GM18907 (cell line): ENCODE measurements around the gene IQSEC1.
"Not testable (repeated sequence)": the region's sequence is repeated elsewhere in the genome, so short reads cannot be mapped to it uniquely, and the experiment has no call there.

ENCODE experiments used
- ATAC-seq: cut with Tn5 transposase; IDR thresholded peaks from one replicate; pipeline ENCODE4 v1.9.1; 2021; ENCODE audit warnings: mild to moderate bottlenecking, moderate library complexity; ENCODE audit not compliant: unreplicated experiment

Gene IQSEC1

GRCh38 chr3:12886106-12886679, 187.0 kb downstream of the IQSEC1 start:
- peak; percentile 41 for ATAC-seq

- ATAC-seq: no peak
Measured at GRCh38 chr3:12885583-12885930, 187.7 kb downstream of the IQSEC1 start.

GRCh38 chr3:12884790-12885582, 188.2 kb downstream of the IQSEC1 start:
- no peak for ATAC-seq

DNA sequence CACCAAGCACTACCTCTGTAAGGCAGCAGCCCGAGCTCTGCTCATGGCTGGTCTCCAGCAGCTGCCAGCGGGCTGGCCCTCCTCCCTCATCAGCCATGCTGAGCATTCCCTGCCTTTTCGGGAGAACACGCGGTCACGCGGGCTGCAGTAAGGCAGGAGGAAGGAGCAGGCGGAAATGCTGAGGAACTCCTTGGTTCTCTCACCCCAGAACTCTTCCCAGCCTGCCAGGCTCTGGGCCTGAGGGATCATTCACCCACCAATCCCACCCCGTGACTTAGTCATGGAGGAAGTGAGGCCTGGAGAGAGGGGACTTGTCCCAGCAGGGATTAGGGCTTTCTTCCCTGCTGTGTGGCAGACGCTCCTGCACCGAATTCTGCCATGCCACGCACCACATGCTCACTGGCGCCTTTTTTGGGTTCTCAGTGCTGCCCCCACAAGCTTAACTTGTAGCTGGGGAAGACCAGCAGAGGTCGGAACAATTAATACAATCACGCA, 189.0 kb downstream of the IQSEC1 start:
- no peak for ATAC-seq

DNA sequence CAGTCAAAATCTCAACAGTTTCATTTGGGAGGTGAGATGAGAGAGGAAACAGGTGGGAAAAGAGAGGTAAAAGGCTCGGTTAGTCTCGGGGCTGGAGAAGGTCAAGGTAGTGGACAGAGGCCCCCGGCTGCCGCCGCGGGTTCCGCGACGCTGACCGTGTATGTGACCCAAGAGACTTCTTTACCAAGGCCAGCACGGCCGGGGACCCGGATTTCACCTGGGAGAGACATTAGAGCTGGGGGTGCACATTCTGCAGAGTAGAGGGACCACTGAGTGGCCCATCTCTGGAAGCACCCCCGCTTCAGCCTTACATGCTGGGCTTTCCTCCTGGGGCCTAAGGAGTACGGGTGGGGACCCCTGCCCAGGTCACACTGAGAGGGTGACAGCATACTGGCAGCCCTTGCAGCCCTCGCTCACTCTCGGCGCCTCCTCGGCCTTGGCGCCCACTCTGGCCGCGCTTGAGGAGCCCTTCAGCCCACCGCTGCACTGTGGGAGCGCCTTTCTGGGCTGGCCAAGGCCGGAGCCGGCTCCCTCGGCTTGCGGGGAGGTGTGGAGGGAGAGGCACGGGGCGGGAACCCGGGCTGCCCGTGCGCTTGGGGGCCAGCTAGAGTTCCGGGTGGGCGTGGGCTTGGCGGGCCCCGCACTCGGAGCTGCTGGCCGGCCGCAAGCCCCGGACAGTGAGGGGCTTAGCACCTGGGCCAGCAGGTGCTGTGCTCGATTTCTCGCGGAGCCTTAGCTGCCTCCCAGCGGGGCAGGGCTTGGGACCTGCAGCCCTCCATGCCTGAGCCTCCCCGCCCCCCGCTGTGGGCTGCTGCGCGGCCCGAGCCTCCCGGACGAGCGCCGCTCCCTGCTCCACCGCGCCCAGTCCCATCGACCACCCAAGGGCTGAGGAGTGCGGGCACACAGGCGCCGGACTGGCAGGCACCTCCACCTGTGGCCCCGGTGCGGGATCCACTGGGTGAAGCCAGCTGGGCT, 190.6 kb downstream of the IQSEC1 start:
- ATAC-seq: no peak

- peak; percentile 54 for ATAC-seq
Measured at GRCh38 chr3:12881858-12882257, 191.4 kb downstream of the IQSEC1 start.

GRCh38 chr3:12879191-12879815, 193.9 kb downstream of the IQSEC1 start:
- ATAC-seq: no peak

DNA sequence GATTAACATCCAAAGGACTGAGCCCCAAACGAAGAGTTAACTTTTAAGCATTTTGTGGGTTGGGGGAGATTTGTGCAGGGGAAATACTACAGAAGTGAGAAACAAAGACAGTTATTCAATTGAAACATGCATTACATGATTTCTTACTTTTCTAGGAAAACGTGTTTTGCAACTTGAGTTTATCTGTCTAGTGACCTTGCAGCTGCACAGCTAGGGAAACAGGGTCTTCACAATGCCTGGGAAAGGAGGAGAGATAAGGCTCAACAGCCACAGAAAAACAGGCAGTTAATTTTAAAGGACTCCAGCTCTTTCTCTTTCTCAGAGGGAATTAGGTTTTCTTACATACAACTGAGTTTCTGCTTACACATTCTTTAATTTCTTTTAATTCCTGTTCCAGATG, 194.5 kb downstream of the IQSEC1 start:
- ATAC-seq: not testable (repeated sequence)

- no peak for ATAC-seq
Measured at GRCh38 chr3:12878141-12878574, 195.1 kb downstream of the IQSEC1 start.

DNA sequence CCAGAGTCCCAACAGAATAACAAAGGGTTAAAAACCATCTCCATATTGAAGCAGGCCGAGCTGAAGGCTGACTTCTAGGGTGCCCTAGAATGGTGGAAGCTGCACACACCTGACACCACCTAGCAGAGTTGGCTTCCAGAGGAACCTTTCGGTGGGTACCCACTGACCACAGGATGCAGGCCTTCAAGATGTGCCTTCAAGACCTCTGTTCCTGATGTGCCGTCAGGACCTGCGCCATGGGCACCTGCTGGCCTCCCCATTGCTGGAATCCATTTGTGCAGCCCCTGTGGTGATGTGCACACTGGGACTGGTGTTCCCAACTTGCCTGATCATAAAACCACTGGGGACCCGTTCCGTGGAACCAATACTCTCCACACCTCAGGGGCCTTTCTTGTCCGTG, 196.2 kb downstream of the IQSEC1 start:
- ATAC-seq: no peak

GRCh38 chr3:12875857-12876836, 197.1 kb downstream of the IQSEC1 start:
- no peak for ATAC-seq

- no peak for ATAC-seq
Measured at GRCh38 chr3:12871404-12871983, 201.7 kb downstream of the IQSEC1 start.

DNA sequence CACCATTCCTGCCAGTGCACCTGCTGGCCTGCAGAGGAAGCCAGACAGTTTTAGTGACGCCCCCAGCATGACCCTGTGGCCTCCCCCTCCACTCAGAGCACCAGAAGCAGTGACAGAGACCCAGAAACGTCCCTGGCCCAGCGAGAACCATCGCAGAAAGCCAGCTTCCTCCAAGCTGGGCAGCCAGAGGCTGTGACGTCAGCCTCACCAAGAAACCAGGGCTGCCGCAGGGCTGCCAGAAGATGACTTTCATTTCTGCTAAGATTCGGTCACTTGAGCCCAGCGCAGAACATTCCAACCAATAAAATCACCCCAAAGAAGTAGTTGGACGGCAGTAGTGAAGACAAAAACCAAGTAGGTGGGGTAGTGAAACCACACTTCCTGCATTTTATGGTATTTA, 202.3 kb downstream of the IQSEC1 start:
- ATAC-seq: no peak

- peak; percentile 59 for ATAC-seq
Measured at GRCh38 chr3:12869035-12869621, 204.1 kb downstream of the IQSEC1 start.

- ATAC-seq: peak; percentile 55
Measured at GRCh38 chr3:12868039-12869034, 204.9 kb downstream of the IQSEC1 start.

GRCh38 chr3:12866836-12867235, 206.4 kb downstream of the IQSEC1 start:
- no peak for ATAC-seq

GRCh38 chr3:12865271-12865670, 208.0 kb downstream of the IQSEC1 start:
- no peak for ATAC-seq

- ATAC-seq: no peak
Measured at GRCh38 chr3:12862387-12862786, 210.8 kb downstream of the IQSEC1 start.
